Measurements from ENCODE around the gene MYDGF. TPM values are rescaled to one million over a fixed set of nuclear protein-coding genes. Genes with fewer than 3 reads are reported as not detected.

The MYDGF gene
- 52.7 TPM for polyA plus RNA-seq (2013, experiment 1 of 2)
- 54.8 TPM for polyA plus RNA-seq (2013, experiment 2 of 2)

GRCh38 chr19:4669723-4670480 is at the start of gene MYDGF:
MYDGF (minus strand) TSS chr19:4670342; CDS start chr19:4670334, 8 bp downstream.
- H3K27ac ChIP-seq (ENCODE audit: low read depth, low read length): peak within 1 kb of the TSS; percentile 70
- no CpG with 5 or more reads among the region's 75 CpGs for WGBS (ENCODE audit: extremely low coverage, insufficient coverage, low lambda C conversion rate)

GRCh38 chr19:4719499-4719866 is 49.3 kb upstream of the MYDGF start:
- H3K79me1 ChIP-seq (ENCODE audit: low read length): peaks cover 19% of the 10 kb centered on the region
- no CpG with 5 or more reads among the region's 11 CpGs for WGBS (ENCODE audit: extremely low coverage, insufficient coverage, low lambda C conversion rate)
- no peak overlapping the region for H3K27ac ChIP-seq (ENCODE audit: low read depth, low read length)
- DNase-seq: no peak
- H3K36me3 ChIP-seq (ENCODE audit: control insufficient read depth, insufficient read depth, low read length): peaks cover 5% of the 10 kb centered on the region
- no peak overlapping the region for H2AK5ac ChIP-seq (ENCODE audit: low read length)
- H2BK120ac ChIP-seq (ENCODE audit: low read depth, low read length): no peak overlapping the region
- no peak overlapping the region for H3K56ac ChIP-seq (ENCODE audit: low read length)
- H2BK5ac ChIP-seq (ENCODE audit: low read length): no peak overlapping the region
- H4K5ac ChIP-seq (ENCODE audit: low read length): no peak overlapping the region
- no peak overlapping the region for H3K4ac ChIP-seq (ENCODE audit: low read depth, low read length)
- H3K4me3 ChIP-seq (ENCODE audit: low read length): no peak overlapping the region
- H3K4me2 ChIP-seq (ENCODE audit: low read length): no peak overlapping the region
- H2BK15ac ChIP-seq (replicated peaks; ENCODE audit: low read depth): no peak overlapping the region
- H3K79me2 ChIP-seq (ENCODE audit: control insufficient read depth, insufficient read depth, low read length): peaks cover 19% of the 10 kb centered on the region
- no peaks in the 10 kb centered on the region for H3K27me3 ChIP-seq (ENCODE audit: insufficient read depth, low read length, poor library complexity)
- H3K9ac ChIP-seq (ENCODE audit: low read length): no peak overlapping the region
- H3K23ac ChIP-seq (ENCODE audit: low read length): no peak overlapping the region
- H4K8ac ChIP-seq (ENCODE audit: low read depth, low read length): no peak overlapping the region
- peaks cover 4% of the 10 kb centered on the region for H3K4me1 ChIP-seq (ENCODE audit: control insufficient read depth, low read depth, low read length)
- no peak overlapping the region for H3K18ac ChIP-seq (ENCODE audit: low read length)

More at GRCh38 chr19:4669723-4670480, at the start of gene MYDGF:
- Histone ChIP-seq H2AK5ac (ENCODE audit: low read length) (no peak within 1 kb of the TSS), H3K9ac (ENCODE audit: low read length) (peak within 1 kb of the TSS; percentile 93), H3K18ac (ENCODE audit: low read length) (peak within 1 kb of the TSS; percentile 18), H3K4me3 (ENCODE audit: low read length) (peak within 1 kb of the TSS; percentile 87), H3K4me1 (ENCODE audit: control insufficient read depth, low read depth, low read length) (no peaks in the 10 kb centered on the region), H2BK15ac (replicated peaks; ENCODE audit: low read depth) (no peak within 1 kb of the TSS), H2BK5ac (ENCODE audit: low read length) (no peak within 1 kb of the TSS), H2BK120ac (ENCODE audit: low read depth, low read length) (no peak within 1 kb of the TSS), H3K4me2 (ENCODE audit: low read length) (peak within 1 kb of the TSS; percentile 88), H3K36me3 (ENCODE audit: control insufficient read depth, insufficient read depth, low read length) (no peaks in the 10 kb centered on the region), H3K4ac (ENCODE audit: low read depth, low read length) (no peak within 1 kb of the TSS), H3K56ac (ENCODE audit: low read length) (peak within 1 kb of the TSS; percentile 97), H3K79me2 (ENCODE audit: control insufficient read depth, insufficient read depth, low read length) (peaks cover 4% of the 10 kb centered on the region), H4K8ac (ENCODE audit: low read depth, low read length) (no peak within 1 kb of the TSS), H3K23ac (ENCODE audit: low read length) (no peak within 1 kb of the TSS), H3K27me3 (ENCODE audit: insufficient read depth, low read length, poor library complexity) (no peaks in the 10 kb centered on the region), H3K79me1 (ENCODE audit: low read length) (peaks cover 3% of the 10 kb centered on the region), H4K5ac (ENCODE audit: low read length) (peak within 1 kb of the TSS; percentile 47)
- peak; percentile 93 for DNase-seq

- H2AK5ac ChIP-seq (ENCODE audit: low read length): no peak overlapping the region
- H3K4me1 ChIP-seq (ENCODE audit: control insufficient read depth, low read depth, low read length): peaks cover 4% of the 10 kb centered on the region
- H3K4me3 ChIP-seq (ENCODE audit: low read length): no peak overlapping the region
- no peak overlapping the region for H2BK120ac ChIP-seq (ENCODE audit: low read depth, low read length)
- H4K5ac ChIP-seq (ENCODE audit: low read length): no peak overlapping the region
- no peak overlapping the region for H3K4ac ChIP-seq (ENCODE audit: low read depth, low read length)
- no peak overlapping the region for H4K8ac ChIP-seq (ENCODE audit: low read depth, low read length)
- H3K9ac ChIP-seq (ENCODE audit: low read length): no peak overlapping the region
- H3K79me2 ChIP-seq (ENCODE audit: control insufficient read depth, insufficient read depth, low read length): peaks cover 17% of the 10 kb centered on the region
- peaks cover 17% of the 10 kb centered on the region for H3K79me1 ChIP-seq (ENCODE audit: low read length)
- H2BK5ac ChIP-seq (ENCODE audit: low read length): no peak overlapping the region
- H3K4me2 ChIP-seq (ENCODE audit: low read length): no peak overlapping the region
- peaks cover 7% of the 10 kb centered on the region for H3K36me3 ChIP-seq (ENCODE audit: control insufficient read depth, insufficient read depth, low read length)
- DNase-seq: no peak
- H3K23ac ChIP-seq (ENCODE audit: low read length): no peak overlapping the region
- H3K56ac ChIP-seq (ENCODE audit: low read length): no peak overlapping the region
- no peaks in the 10 kb centered on the region for H3K27me3 ChIP-seq (ENCODE audit: insufficient read depth, low read length, poor library complexity)
- no peak overlapping the region for H3K18ac ChIP-seq (ENCODE audit: low read length)
- no peak overlapping the region for H2BK15ac ChIP-seq (replicated peaks; ENCODE audit: low read depth)
- no peak overlapping the region for H3K27ac ChIP-seq (ENCODE audit: low read depth, low read length)
- WGBS (ENCODE audit: extremely low coverage, insufficient coverage, low lambda C conversion rate): no CpG with 5 or more reads among the region's 15 CpGs
Measured at GRCh38 chr19:4717966-4718701, 48.0 kb upstream of the MYDGF start.

GRCh38 chr19:4717191-4717965 is 47.2 kb upstream of the MYDGF start:
- H3K27me3 ChIP-seq (ENCODE audit: insufficient read depth, low read length, poor library complexity): no peaks in the 10 kb centered on the region
- H3K18ac ChIP-seq (ENCODE audit: low read length): no peak overlapping the region
- H3K79me1 ChIP-seq (ENCODE audit: low read length): peaks cover 9% of the 10 kb centered on the region
- no CpG with 5 or more reads among the region's 23 CpGs for WGBS (ENCODE audit: extremely low coverage, insufficient coverage, low lambda C conversion rate)
- no peak overlapping the region for H2AK5ac ChIP-seq (ENCODE audit: low read length)
- H3K9ac ChIP-seq (ENCODE audit: low read length): no peak overlapping the region
- no peak overlapping the region for H4K8ac ChIP-seq (ENCODE audit: low read depth, low read length)
- H3K23ac ChIP-seq (ENCODE audit: low read length): no peak overlapping the region
- no peak overlapping the region for H2BK120ac ChIP-seq (ENCODE audit: low read depth, low read length)
- no peak overlapping the region for H3K4me3 ChIP-seq (ENCODE audit: low read length)
- no peak overlapping the region for H3K27ac ChIP-seq (ENCODE audit: low read depth, low read length)
- peaks cover 9% of the 10 kb centered on the region for H3K79me2 ChIP-seq (ENCODE audit: control insufficient read depth, insufficient read depth, low read length)
- no peak overlapping the region for H3K4ac ChIP-seq (ENCODE audit: low read depth, low read length)
- no peak overlapping the region for H3K4me2 ChIP-seq (ENCODE audit: low read length)
- DNase-seq: no peak
- no peak overlapping the region for H3K56ac ChIP-seq (ENCODE audit: low read length)
- H3K36me3 ChIP-seq (ENCODE audit: control insufficient read depth, insufficient read depth, low read length): peaks cover 9% of the 10 kb centered on the region
- H2BK5ac ChIP-seq (ENCODE audit: low read length): no peak overlapping the region
- no peak overlapping the region for H4K5ac ChIP-seq (ENCODE audit: low read length)
- H3K4me1 ChIP-seq (ENCODE audit: control insufficient read depth, low read depth, low read length): no peaks in the 10 kb centered on the region
- no peak overlapping the region for H2BK15ac ChIP-seq (replicated peaks; ENCODE audit: low read depth)

GRCh38 chr19:4715529-4716221 is 45.5 kb upstream of the MYDGF start:
- H3K56ac ChIP-seq (ENCODE audit: low read length): no peak overlapping the region
- peaks cover 2% of the 10 kb centered on the region for H3K79me1 ChIP-seq (ENCODE audit: low read length)
- H4K5ac ChIP-seq (ENCODE audit: low read length): no peak overlapping the region
- no peak overlapping the region for H3K4me2 ChIP-seq (ENCODE audit: low read length)
- no peaks in the 10 kb centered on the region for H3K27me3 ChIP-seq (ENCODE audit: insufficient read depth, low read length, poor library complexity)
- DNase-seq: no peak
- H2BK120ac ChIP-seq (ENCODE audit: low read depth, low read length): no peak overlapping the region
- no CpG with 5 or more reads among the region's 28 CpGs for WGBS (ENCODE audit: extremely low coverage, insufficient coverage, low lambda C conversion rate)
- H3K4ac ChIP-seq (ENCODE audit: low read depth, low read length): no peak overlapping the region
- no peak overlapping the region for H3K18ac ChIP-seq (ENCODE audit: low read length)
- H3K36me3 ChIP-seq (ENCODE audit: control insufficient read depth, insufficient read depth, low read length): peaks cover 13% of the 10 kb centered on the region
- no peak overlapping the region for H3K9ac ChIP-seq (ENCODE audit: low read length)
- H2BK5ac ChIP-seq (ENCODE audit: low read length): no peak overlapping the region
- no peak overlapping the region for H3K4me3 ChIP-seq (ENCODE audit: low read length)
- H4K8ac ChIP-seq (ENCODE audit: low read depth, low read length): no peak overlapping the region
- no peak overlapping the region for H3K27ac ChIP-seq (ENCODE audit: low read depth, low read length)
- H3K23ac ChIP-seq (ENCODE audit: low read length): no peak overlapping the region
- H2AK5ac ChIP-seq (ENCODE audit: low read length): no peak overlapping the region
- no peaks in the 10 kb centered on the region for H3K79me2 ChIP-seq (ENCODE audit: control insufficient read depth, insufficient read depth, low read length)
- H3K4me1 ChIP-seq (ENCODE audit: control insufficient read depth, low read depth, low read length): no peaks in the 10 kb centered on the region
- no peak overlapping the region for H2BK15ac ChIP-seq (replicated peaks; ENCODE audit: low read depth)
